ENCODE results near the gene TRIM28.

TRIM28 gene

DNA sequence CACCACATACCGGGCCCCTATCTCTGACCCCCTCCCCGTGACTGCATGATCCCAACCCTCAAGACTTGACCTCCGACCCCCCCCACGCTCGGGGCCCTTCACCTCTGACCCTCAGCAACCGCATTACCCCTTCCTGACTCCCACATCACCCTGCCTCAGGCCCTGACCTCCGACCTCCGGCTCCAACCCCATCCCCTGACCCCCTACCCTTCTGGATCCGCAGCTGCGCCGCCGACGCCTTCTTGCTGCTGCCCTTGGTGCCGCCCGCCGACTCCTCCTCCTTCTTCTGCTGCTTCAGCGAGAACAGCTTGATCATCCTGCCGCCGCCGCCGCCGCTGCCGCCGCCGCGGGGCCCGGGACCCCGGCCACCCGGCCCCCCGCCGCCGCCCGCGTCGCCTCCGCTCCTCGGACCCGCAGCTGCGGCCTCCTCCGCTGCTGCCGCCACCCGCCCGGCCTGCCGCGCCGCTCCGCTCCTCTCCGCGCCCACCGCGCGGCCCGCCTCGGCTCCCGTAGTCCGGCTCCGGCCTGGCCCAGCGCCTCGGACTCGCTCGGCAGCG lies 14.3 kb downstream of the TRIM28 start, which contains the start of gene UBE2M:
Gene UBE2M (minus strand): TSS at position 546 of the 557 bp plus-strand sequence. CDS start 230 bp downstream, at position 316.
- Mint-ChIP-seq H3K27ac (peak within 1 kb of the TSS; percentile 99), H3K36me3 (ENCODE audit: low read depth) (peaks cover 63% of the 10 kb centered on the region), H3K4me1 (ENCODE audit: low read depth) (peaks cover 85% of the 10 kb centered on the region), H3K9me3 (no peaks in the 10 kb centered on the region), H3K4me3 (peak within 1 kb of the TSS; percentile 94), H3K27me3 (peaks cover 30% of the 10 kb centered on the region)
- intact Hi-C loops (cut with micrococcal nuclease), result loop anchor here (1.0 to 2.0 kb wide), 2 partner anchors 13 to 38 kb away; partner anchors contain the start of gene TRIM28

DNA sequence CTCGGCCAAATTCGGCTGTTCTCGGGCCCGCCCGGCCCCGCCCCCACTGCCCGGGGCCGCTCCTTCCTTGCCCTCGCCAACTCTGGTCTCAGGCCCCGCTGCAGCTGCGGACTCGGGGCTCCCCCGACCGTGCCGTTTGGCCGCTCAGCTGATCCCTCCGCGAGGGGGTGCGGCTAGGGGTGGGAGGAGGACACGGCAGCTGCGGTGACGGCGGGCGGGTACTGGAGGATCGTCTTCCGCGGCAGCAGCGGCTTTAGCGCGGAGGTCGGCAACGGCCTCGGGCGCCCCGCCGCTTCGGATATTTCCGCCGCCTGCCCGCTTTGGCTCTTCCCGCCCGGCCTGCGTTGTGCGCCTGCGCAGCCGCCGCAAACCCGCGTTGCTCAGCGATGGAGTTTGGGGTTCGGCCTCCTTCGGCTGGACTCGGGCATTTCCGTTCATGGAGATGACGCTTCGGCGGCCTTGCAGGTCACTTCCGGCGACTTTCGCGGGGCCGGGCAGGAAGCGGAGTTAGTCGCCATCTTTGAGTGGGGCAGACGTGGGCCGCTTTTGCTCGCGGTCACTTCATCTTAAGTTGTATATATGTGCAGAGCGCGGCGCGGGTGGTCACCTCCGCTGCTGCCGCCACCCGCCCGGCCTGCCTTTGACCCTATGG lies 14.9 kb downstream of the TRIM28 start:
- H3K36me3 Mint-ChIP-seq (ENCODE audit: low read depth), result peaks cover 57% of the 10 kb centered on the region
- peaks cover 36% of the 10 kb centered on the region for H3K27me3 Mint-ChIP-seq
- intact Hi-C loops (cut with micrococcal nuclease), result loop anchor here (1.0 to 2.0 kb wide), 3 partner anchors 14 to 38 kb away; partner anchors contain the start of genes MZF1 and TRIM28
- peaks cover 86% of the 10 kb centered on the region for H3K4me1 Mint-ChIP-seq (ENCODE audit: low read depth)
- peak overlapping the region; percentile 94 for H3K4me3 Mint-ChIP-seq
- peak overlapping the region; percentile 99 for H3K27ac Mint-ChIP-seq
- H3K9me3 Mint-ChIP-seq, result no peaks in the 10 kb centered on the region

- H3K4me1 Mint-ChIP-seq (ENCODE audit: low read depth), result peaks cover 84% of the 10 kb centered on the region
- intact Hi-C loops (cut with micrococcal nuclease), result loop anchor here (1.0 to 2.0 kb wide), 2 partner anchors 14 to 15 kb away; partner anchors contain the start of genes MZF1 and TRIM28
- H3K27me3 Mint-ChIP-seq, result peaks cover 43% of the 10 kb centered on the region
- H3K36me3 Mint-ChIP-seq (ENCODE audit: low read depth), result peaks cover 52% of the 10 kb centered on the region
- peak overlapping the region; percentile 94 for H3K4me3 Mint-ChIP-seq
- H3K27ac Mint-ChIP-seq, result peak overlapping the region; percentile 99
- no peaks in the 10 kb centered on the region for H3K9me3 Mint-ChIP-seq
Measured at GRCh38 chr19:58559275-58560006, 15.6 kb downstream of the TRIM28 start.

DNA sequence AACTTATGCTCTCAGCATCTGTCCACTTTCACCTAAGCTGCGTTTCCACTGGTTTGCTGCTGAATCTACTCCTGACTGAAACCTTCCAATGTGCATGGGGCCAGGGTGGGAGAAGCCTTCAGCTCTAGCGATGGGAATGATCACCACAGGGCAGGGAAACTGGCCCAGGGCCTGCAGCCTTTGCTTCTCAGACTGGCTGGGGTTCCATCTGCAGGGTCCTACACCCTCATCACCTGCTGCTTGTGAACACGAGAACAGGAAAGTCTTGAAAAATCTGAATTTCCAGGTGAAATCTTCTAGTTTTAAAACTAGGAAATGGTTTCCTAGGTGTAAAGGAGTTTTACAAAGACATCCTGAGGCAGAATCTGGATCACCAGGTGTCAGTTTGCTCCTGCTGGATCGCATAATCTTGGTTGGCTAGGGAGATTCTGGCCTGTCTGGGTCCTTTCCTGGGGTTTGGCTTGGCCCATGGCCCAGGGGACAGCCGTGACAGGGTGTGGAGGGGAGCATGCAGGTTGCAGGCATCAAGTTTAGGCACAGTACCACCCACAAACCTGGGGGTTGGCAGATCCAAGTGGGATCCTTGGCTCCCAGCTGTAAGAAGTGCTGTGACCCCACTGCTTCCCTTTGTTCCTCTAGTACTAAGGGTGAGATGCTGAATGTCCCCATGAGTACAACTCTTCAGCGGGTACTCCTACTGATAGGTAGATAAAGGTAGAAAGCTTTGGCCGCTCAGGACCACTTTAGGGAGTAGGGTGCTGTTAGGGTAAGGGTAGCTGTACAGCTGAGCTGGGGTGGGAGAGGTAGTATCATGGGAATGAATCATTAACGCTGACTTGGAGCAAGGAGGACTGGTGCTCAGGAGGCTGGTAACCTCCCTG lies 16.4 kb downstream of the TRIM28 start:
- Mint-ChIP-seq H3K4me3 (peak overlapping the region; percentile 94), H3K9me3 (no peaks in the 10 kb centered on the region), H3K36me3 (ENCODE audit: low read depth) (peaks cover 52% of the 10 kb centered on the region), H3K27me3 (peaks cover 49% of the 10 kb centered on the region), H3K27ac (peak overlapping the region; percentile 99), H3K4me1 (ENCODE audit: low read depth) (peaks cover 79% of the 10 kb centered on the region)
- intact Hi-C loops (cut with micrococcal nuclease), result no loop called here

DNA sequence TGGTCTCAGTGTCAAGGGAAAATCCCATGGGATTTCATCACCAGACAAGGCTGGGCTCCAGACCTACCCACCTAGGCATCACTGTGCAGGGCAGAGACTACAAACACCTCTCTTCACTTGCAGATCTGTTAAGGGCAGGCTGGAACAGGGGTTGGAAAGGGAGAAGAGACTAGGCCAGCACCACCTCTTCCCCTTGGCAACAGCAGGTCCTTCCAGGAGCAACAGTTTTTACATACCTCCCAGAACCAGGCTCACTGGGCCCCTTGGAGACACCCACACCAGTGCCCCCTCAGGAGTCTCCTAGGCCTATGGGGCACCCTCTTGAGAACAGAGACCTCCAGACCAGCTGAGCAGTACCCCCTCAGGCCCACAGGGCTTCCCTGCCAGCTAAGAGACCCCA lies 17.1 kb downstream of the TRIM28 start:
- no peak overlapping the region for H3K27ac Mint-ChIP-seq

GRCh38 chr19:58561373-58562121 lies 17.7 kb downstream of the TRIM28 start:
- H3K4me1 Mint-ChIP-seq (ENCODE audit: low read depth), result peaks cover 66% of the 10 kb centered on the region
- no peak overlapping the region for H3K27ac Mint-ChIP-seq
- H3K9me3 Mint-ChIP-seq, result no peaks in the 10 kb centered on the region
- peaks cover 52% of the 10 kb centered on the region for H3K36me3 Mint-ChIP-seq (ENCODE audit: low read depth)
- H3K27me3 Mint-ChIP-seq, result peaks cover 52% of the 10 kb centered on the region
- H3K4me3 Mint-ChIP-seq, result peak overlapping the region; percentile 23
- intact Hi-C loops (cut with micrococcal nuclease), result no loop called here

More for the DNA sequence above, 17.1 kb downstream of the TRIM28 start:
- H3K9me3 Mint-ChIP-seq, result no peaks in the 10 kb centered on the region
- H3K36me3 Mint-ChIP-seq (ENCODE audit: low read depth), result peaks cover 52% of the 10 kb centered on the region
- intact Hi-C loops (cut with micrococcal nuclease), result no loop called here
- peaks cover 72% of the 10 kb centered on the region for H3K4me1 Mint-ChIP-seq (ENCODE audit: low read depth)
- H3K27me3 Mint-ChIP-seq, result peaks cover 52% of the 10 kb centered on the region
- H3K4me3 Mint-ChIP-seq, result no peak overlapping the region

GRCh38 chr19:58562122-58563033 lies 18.5 kb downstream of the TRIM28 start:
- Mint-ChIP-seq H3K27ac (peak overlapping the region; percentile 13), H3K4me1 (ENCODE audit: low read depth) (peaks cover 57% of the 10 kb centered on the region), H3K27me3 (peaks cover 52% of the 10 kb centered on the region), H3K9me3 (no peaks in the 10 kb centered on the region), H3K36me3 (ENCODE audit: low read depth) (peaks cover 52% of the 10 kb centered on the region), H3K4me3 (peak overlapping the region; percentile 60)
- intact Hi-C loops (cut with micrococcal nuclease), result no loop called here

DNA sequence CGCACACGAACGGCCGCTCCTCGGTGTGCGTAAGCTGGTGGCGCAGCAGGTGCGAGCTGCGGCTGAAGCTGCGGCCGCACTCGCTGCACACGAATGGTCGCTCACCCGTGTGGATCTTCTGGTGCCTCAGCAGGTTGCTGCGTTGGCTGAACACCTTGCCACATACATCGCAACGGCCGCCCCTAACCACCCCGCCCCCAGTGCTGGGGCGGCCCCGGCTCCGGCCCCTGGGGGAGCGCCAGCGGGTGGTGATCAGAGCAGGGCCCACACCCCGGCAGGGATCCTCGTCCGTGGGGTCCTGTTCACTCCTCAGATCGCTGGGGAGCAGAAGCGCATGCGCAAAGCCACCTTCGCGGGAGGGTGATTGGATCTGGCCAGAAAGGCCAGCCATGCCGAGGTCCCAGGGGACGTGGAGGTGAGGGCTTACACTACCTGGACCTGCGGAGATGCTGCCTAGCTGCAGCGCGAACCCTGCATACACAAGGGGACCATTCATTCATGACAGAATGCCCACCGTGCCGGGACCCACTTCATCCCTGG lies 19.2 kb downstream of the TRIM28 start:
- peak overlapping the region; percentile 60 for H3K4me3 Mint-ChIP-seq
- H3K4me1 Mint-ChIP-seq (ENCODE audit: low read depth), result peaks cover 50% of the 10 kb centered on the region
- H3K27ac Mint-ChIP-seq, result peak overlapping the region; percentile 44
- H3K27me3 Mint-ChIP-seq, result peaks cover 52% of the 10 kb centered on the region
- H3K9me3 Mint-ChIP-seq, result no peaks in the 10 kb centered on the region
- intact Hi-C loops (cut with micrococcal nuclease), result no loop called here
- peaks cover 52% of the 10 kb centered on the region for H3K36me3 Mint-ChIP-seq (ENCODE audit: low read depth)

- H3K27ac Mint-ChIP-seq, result peak overlapping the region; percentile 44
- no peaks in the 10 kb centered on the region for H3K9me3 Mint-ChIP-seq
- peaks cover 52% of the 10 kb centered on the region for H3K27me3 Mint-ChIP-seq
- no peak overlapping the region for H3K4me3 Mint-ChIP-seq
- H3K4me1 Mint-ChIP-seq (ENCODE audit: low read depth), result peaks cover 57% of the 10 kb centered on the region
- intact Hi-C loops (cut with micrococcal nuclease), result no loop called here
- peaks cover 52% of the 10 kb centered on the region for H3K36me3 Mint-ChIP-seq (ENCODE audit: low read depth)
Measured at GRCh38 chr19:58563823-58564222, 20.0 kb downstream of the TRIM28 start.

DNA sequence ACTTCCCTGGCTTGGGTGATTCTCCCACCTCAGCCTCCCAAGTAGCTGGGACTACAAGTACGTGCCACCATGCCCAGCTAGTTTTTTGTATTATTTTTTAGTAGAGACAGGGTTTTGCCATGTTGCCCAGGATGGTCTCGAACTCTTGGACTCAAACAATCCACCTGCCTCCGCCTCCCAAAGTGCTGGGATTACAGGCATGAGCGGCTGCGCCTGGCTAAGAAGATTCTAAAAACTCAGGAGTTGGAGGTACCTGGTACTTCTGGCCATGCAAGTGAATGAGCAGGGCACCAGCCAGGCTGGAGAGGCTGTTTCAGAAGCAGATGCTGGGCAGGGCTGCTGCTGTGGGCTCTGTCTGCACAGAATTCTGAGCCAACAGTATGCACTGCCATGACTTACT lies 23.1 kb downstream of the TRIM28 start:
- intact Hi-C loops (cut with micrococcal nuclease), result no loop called here
- no peaks in the 10 kb centered on the region for H3K9me3 Mint-ChIP-seq
- peaks cover 43% of the 10 kb centered on the region for H3K4me1 Mint-ChIP-seq (ENCODE audit: low read depth)
- H3K4me3 Mint-ChIP-seq, result no peak overlapping the region
- no peak overlapping the region for H3K27ac Mint-ChIP-seq
- H3K27me3 Mint-ChIP-seq, result peaks cover 34% of the 10 kb centered on the region
- H3K36me3 Mint-ChIP-seq (ENCODE audit: low read depth), result peaks cover 76% of the 10 kb centered on the region

DNA sequence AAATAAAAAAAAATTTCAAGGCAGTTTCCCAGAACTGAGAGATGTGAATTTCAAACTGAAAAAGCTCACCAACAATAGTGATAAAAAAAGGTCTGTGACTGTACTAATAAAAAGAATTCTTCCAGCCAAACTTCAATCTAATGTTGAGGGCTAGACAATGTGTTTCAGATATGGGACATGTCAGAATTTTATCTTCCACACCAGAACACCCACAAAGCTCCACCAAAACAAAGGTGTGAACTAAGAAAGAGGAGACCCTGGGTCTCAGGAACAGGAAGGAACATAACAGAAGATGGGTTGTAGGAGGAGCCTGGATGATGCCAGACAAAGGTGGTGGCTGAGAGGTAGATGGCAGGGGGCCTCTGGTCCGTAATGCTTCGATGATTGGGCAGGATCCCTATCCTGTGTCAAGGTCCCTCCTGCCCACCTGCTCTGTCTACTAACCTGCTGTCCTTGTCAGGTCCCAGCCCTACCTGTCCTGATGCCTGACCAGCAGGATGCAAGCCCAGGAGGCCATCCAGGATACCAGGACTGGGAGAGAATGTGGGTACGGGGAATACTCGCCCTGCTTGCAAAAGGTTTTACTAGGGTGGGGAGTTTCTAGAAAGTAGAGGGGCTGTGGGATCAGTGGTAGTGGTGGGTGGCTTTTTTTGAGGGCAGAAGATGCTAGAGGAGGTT lies 24.7 kb downstream of the TRIM28 start:
- Mint-ChIP-seq H3K4me1 (ENCODE audit: low read depth) (peaks cover 34% of the 10 kb centered on the region), H3K27ac (no peak overlapping the region), H3K9me3 (no peaks in the 10 kb centered on the region)

More for the DNA sequence above, 24.7 kb downstream of the TRIM28 start:
- H3K27me3 Mint-ChIP-seq, result peaks cover 18% of the 10 kb centered on the region
- peaks cover 90% of the 10 kb centered on the region for H3K36me3 Mint-ChIP-seq (ENCODE audit: low read depth)
- intact Hi-C loops (cut with micrococcal nuclease), result no loop called here
- no peak overlapping the region for H3K4me3 Mint-ChIP-seq
